GM19372 (cell line): Measurements from ENCODE around the gene CAP2.
"Not testable (repeated sequence)": the region's sequence is repeated elsewhere in the genome, so short reads cannot be mapped to it uniquely, and the experiment has no call there.

Source experiments
- ATAC-seq: cut with Tn5 transposase; IDR thresholded peaks from one replicate; pipeline ENCODE4 v1.9.1; 2021; ENCODE audit warnings: mild to moderate bottlenecking, low read depth, moderate library complexity; ENCODE audit not compliant: unreplicated experiment

The CAP2 gene

DNA sequence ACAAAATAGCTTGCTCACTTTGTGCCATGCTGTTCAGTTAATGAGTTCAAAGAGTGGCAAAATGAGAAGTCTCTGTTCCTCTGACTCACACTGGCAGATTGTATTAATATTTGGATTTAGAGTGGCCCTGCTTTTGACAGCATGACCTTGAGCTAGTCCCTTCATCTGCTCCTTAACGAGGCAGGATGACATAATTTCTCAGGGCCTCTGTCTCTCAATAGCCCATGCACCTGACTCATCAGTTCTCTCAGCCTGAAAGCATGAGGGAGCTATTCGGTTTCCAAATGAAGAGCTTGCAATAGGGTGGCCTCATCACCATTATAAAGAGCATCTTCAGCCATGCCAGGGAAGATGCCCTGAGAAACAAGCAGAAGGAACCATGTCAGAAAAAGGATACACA is 38.2 kb downstream of the CAP2 start:
- no peak for ATAC-seq

DNA sequence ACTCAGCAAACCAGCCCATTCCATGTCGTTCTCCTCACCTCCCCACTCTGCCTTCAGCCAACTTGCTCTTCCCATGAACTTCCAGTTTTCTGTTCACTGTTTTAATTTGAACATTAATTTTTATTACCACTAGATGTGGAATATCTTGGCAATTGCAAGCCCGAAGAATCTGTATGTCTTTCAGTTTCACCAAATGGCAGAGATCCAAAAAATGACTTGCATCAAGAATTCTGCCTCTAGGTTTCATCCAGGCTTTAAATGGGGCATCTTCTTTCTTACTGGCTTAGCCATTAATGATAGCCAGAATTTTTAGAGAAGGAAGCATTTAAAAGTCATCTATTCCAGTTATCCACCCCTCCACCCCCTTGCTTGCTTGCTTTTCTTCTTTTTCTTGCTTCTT is 39.0 kb downstream of the CAP2 start:
- no peak for ATAC-seq

DNA sequence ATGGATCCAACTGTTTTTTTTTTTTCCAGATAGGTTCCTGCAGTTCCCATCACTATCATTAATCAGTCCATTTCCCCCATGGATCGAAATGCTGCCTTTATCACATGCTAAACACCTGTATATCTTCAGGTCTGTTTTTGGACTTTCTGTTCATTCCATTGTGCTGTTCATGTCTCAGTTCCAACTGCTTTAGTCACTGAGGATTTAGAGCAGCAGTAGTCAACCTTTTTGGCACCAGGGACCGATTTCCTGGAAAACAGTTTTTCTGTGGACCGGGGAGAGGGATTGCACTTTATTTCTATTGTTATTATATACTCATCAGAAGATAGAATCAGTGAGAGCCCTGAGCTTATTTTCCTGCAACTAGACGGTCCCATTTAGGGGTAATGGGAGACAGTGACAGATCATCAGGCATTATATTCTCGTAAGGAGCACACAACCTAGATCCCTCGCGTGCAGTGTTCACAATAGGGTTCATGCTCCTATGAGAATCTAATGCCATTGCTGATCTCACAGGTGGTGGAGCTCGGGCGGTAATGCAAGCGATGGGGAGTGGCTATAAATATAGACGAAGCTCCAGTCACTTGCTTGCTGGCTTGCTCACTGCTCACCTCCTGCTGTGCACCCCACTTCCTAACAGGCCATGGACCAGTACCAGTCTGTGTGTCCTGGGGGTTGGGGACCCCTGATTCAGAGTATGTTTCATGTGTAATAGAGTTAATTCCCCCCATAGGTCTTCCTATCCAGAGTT is 46.0 kb downstream of the CAP2 start:
- ATAC-seq = no peak

DNA sequence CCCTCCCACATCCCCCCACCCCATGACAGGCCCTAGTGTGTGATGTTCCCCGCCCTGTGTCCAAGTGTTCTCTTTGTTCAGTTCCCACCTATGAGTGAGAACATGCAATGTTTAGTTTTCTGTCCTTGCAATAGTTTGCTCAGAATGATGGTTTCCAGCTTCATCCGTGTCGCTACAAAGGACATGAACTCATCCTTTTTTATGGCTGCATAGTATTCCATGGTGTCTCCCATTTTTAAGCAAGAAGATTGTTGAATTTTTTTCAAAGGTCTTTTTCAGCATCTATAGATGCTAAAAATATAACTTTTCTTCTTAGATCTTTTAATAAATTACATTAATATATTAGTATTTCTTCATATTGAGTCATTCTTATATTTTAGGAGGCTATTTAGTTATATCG is 47.4 kb downstream of the CAP2 start:
- not testable (repeated sequence) for ATAC-seq

DNA sequence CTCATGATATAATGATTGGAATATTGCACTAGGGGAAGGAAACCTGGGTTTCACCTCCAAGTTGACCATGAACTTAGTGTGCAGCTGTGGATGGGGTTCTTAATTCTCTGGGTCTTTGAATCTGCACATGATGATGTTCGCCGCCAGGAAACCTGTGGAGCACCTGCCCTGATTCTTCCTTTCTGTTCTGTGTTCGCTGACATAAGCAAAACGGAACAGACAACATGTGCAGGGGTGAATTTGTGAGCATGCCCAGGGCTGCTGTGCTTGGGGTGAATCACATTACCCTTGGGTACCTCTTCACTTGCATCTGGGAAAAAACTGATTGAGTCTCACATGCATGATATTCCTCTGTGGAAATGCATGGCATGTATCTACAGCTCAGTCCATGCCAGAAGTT is 48.8 kb downstream of the CAP2 start:
- no peak for ATAC-seq

DNA sequence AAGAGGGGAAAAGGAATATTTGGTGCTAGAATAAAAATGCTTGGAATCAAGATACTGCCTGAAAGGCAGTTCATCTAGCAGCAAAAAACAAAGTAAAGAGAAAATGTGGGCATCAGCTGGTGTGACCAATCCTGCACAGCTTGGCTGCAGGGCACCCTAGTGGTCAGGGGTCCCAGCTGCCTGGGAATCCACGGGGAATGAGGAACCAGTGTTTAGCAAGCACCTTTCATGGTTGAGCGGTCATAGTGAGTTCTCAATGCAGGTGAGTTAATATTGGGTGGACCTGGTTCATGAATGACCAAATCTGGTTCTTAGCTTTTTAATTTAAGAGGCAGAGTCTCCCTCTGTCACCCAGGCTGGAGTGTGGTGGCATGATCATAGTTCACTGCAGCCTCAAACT is 53.3 kb downstream of the CAP2 start:
- ATAC-seq = no peak

DNA sequence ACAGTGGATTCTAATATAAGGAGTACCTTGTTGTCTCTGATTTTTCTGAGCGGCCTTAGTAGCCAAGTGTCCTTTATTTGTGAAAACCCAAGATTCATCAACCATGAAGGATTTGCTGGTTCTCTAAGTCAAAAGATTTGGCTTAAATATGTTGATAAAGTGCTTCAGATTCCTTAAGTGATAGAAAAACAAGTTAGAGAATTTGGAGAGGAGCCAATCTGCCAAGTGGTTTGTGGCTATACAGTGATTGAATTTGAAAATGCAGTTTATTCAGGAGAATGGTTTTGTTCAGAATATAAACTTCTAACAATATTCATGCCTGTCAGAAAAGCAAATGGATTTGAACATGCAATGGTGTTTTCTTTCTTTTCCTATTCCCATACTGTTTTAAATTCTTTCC is 54.8 kb downstream of the CAP2 start:
- no peak for ATAC-seq

DNA sequence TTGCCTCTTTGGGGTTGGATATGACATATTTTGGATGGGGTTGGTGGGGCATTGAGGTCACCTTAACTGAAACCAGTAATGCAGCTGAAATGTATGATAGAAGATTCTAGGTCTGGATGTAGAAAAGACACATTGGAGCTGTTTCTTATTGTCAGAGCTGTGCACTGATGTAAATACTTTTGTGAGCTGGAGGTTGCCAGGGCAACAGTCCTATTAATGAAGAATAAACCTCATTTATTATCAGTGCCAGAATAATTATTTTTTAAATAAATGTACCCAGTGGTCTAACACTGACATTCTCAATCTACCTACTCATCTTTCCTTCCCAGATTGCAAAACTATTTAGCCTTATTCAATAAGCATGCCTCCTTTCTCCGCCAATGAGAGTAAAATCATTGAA is 57.0 kb downstream of the CAP2 start:
- no peak for ATAC-seq

DNA sequence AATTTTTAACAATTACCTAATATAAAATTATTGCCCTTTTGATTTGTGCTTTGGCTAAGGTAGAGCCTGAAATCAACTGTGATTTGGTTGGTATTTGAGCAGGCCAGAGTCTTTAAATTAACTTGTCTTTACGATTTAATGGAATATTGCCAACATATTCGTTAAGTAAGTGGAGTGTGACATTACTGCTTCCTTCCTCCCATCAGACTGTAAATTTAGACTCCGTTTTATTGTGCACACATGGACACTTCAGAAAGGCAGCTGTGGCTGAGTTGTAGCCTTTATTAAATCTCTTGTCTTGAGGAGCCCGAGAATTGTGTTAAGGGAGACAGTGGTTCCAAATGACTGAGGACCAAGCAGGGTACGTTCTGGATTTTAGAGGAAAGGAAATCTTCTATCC is 57.4 kb downstream of the CAP2 start:
- no peak for ATAC-seq

DNA sequence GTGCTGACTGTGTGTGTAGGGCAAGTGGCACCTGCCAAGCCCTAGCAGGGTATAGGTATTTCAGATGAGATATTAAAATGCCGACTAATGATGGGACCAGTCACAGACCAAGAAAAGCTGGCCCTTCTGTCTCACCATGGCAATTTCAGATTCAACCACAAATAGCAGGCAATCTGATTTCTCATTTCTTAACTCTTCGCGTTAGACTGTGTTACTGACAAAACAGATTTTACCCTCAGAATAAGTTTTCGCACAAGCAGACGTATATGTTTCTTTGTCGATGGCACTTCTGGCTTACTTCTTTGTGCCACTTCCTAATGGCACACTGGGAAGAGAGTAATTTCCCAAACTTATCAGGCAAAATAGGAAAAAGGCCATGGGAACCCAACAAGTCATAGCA is 58.7 kb downstream of the CAP2 start:
- no peak for ATAC-seq

DNA sequence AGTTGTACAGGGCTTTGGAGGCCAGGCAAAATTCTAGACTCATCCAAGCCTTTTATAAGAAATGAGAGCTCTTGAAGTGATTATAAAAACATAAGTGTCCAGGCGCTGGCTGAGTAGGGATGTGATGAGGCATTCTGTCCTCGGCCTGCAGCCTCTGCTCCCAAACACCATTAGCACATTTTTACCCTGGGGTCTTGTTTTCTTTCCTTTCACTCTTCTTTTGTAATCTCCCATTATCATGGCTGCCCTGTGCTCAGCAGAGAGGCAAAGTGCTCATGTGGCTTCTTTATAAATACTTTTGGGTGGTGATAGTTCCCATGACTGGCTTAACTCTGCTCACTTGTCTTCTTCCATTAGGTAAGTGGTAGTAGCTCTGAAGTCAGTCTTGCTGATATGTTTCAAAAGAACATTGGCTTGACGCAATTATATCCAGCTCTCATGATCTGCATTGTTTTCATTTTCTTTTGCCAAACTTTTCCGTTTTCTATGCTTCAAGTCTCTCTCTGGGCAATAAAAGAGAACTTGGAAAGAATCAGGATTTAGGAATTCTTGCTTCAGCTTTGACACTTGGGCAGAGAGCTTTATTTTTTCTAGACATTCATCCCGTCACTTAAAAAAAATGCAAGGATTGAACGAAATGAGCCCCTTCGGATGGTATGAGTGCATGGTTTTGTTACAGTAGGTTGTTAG is 61.1 kb downstream of the CAP2 start:
- no peak for ATAC-seq

DNA sequence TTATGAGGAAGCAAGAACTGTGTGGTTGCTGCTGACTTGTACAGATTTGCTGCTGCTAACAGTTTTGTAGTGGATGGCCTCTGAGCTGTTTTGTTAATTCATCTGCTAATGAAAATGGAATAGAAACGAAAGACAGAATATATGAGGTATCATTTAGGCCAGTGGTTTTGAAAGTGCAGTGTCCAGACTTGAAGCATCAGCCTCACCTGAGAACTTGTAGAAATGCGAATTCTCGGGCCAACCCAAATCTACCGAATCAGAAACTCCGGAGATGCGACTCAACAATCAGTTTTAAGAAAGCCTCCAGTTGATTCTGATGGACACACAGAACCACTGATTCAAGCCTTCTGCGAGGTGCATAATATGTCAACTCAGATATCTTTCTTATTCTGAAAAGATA is 62.5 kb downstream of the CAP2 start:
- no peak for ATAC-seq

DNA sequence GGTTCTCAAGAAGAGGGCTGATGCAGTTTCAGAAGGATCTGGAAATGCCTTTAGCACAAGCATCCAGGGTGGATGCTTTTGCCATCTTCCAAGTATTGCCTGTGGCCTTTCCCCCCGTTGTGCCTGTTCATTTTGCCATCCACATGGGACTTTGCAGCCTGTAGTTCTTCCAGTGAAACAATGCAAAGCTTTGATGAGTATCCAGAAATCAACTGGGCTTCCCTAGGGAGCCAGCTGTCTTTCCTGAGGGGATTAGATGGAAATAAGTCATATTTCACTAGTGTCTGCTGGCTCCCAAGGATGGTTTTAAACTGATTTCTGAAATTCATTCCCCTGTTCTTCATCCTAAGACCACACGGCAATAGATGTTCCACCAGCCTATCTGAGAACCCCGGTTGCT is 63.3 kb downstream of the CAP2 start:
- no peak for ATAC-seq

DNA sequence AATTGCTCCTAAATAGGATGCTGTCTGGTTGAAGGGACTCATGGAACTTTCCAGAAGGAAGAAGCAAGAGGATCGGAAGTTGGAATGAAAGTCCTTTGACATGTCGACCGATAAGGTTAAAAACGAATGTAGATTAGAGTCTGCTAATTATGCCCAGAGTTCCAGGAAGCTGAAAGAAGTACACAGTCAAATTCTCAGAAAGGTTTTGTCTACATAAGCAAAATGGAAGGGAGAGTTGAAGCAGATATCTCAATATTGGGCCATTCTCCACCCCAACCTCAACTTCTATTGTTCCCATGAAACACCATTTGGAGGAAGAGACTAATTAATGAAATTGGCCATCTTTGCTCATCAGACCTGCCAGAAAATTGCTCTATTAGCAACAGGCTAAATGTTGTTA is 64.0 kb downstream of the CAP2 start:
- ATAC-seq = no peak

DNA sequence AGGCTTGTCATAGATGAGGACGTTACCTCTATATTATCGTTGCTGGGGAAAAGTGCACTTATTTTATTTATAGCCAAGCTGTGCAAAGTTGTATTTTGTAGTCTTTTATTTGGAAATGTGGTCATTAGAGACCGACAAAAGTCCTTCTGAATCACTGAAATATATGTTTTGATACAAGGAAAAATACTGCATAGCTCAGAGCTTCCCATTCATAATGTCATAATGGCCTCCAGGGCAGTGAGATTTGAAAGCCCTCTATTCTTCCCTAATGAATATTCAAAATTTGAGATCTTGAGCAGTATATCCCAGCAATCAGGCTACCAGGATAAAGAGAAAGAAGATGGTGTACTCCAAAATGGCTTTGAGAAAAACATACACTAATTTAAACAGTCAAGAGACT is 64.6 kb downstream of the CAP2 start:
- no peak for ATAC-seq

DNA sequence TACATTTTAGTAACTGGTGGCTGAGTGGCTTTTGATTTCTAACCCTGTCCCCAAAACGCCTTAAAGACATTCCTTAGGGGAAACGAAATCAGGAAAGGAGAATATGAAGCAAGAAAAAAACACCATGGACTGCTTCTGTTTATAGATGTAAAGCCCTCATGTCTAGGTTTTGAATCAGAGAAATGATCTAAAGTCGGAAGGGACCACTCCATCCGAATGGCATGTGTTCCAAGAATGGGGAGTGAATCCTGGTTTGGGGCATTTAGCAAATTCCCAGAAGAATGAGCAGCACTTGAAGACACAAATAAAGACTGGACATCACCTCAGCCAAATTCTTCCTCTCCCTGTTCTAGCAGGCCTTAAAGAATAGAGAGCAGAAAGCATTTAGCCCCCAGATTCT is 65.6 kb downstream of the CAP2 start:
- no peak for ATAC-seq

DNA sequence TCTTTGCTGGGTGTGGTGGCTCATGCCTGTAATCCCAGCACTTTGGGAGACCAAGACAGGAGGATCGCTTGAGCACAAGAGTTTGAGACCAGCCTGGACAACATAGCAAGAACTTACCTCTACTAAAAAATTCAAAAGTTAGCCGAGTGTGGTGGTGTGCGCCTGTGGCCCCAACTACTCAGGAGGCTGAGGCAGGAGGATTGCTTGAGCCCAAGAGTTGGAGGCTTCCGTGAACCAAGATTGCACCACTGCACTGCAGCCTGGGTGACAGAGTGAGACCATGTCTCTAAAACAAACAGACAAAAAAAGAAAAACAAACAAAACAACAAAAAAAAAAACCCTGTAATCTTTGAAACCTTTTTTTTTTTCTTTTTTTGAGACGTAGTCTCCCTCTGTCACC is 67.5 kb downstream of the CAP2 start:
- no peak for ATAC-seq

DNA sequence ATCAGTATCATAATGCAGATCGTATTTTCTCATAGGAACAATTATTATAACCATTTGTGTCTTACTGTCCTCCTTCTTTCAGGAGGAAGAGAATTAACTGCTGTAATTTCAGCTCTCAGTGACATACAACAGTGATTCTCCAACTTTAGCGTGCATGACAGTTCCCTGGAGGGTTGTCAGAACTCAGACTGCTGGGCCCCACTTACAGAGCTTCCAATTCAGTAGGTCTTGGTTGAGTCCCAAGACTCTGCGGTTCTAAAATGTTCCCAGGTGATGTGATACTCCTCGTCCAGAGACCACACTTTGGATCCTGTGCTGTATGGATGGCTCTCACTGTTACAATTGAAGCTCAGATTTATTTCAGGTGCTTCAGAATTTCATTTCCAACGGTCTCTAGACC is 72.8 kb downstream of the CAP2 start:
- ATAC-seq = no peak

DNA sequence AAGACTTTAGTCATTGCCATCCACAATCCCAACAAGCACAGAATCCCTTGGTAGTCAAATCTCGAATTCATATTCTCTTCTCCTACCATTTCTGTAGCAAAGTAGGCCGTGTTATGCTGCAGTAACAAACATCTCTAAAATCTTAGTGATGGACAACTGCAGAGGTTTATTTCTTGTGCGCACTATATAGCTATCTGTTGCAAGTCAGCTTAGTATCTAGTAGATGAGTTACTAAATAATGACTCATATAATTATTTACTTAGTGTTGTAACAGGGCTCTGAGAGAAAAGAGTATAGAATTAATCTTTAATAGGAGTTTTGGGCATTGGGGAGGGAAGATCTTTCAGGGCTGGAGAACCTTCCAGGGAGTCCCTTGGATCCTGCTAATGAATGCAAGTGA is 73.3 kb downstream of the CAP2 start:
- no peak for ATAC-seq

DNA sequence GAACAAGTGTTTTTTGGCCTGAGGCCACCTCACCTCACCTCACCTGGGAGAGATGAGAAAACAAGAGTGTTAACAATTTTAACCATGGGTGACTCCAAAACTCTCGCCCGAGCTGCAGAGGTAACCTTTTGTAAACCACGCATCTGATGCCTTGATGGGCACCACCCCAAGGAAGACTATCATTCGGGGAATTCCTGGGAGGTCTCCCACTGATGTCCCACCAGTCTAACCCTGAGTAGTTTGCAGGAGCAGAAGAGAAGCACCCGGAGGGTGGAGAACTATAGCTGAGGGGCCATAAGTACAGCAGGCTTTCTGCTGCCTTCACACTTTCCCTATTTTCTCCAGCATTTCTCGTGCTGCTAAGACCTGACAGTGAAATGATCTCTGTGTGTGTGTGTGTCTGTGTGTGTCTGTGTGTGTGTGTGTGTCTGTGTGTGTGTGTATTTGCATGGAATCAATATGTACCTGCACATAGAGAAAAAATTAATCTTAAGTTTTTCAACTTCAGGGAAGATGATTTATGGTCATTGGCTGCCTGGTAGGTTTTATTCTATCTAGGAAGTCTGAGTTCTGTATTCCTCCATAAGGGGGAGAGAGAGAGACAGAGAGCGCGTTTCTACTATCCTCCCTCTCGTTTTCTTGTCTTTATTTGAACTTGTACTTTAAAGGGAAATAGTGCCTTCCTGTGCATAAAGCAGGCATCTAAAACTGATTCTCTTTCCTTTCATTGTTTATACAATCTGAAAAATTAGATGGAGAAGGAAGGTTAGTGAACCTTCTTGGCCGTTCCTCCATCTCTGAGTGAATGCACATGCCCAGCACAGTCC is 75.8 kb downstream of the CAP2 start:
- ATAC-seq = no peak

DNA sequence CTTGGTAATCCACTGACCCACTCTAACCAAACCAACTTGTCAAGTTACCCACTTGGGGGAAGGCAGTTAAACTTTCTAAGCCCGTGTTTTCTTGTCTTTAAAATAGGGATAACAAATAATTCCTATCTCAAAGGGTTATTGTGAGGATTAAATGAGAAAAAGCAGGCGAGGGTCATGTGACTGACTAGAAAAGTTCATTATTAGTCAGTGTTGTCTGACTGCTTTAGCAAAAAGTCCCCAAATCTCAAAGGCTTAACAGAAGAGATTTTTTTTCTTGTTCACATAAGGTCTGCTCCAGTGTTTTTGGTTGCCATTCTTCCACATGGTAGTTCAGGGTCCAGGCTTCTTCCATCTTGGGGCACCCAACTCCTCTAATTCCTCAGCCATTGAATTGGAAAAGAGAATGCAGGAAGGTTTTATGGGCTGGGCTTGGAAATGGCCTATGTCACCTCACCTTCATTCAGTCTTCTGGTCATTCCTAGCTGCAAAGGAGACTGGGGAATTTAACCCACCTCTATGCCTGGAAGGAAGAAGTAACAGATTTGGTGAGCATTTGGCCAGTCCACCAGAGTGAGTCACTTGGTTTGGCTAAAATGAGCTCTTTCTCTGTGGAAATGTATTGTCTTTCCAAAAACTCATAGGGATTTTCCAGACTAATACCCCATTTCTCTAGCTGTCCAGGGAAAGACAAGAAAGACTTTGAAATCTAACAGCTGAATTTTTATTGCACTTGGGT is 77.0 kb downstream of the CAP2 start:
- ATAC-seq = no peak
